ENCODE results near the gene LRFN4. TPM values are rescaled to one million over a fixed set of nuclear protein-coding genes. Genes with fewer than 3 reads are reported as not detected.

The LRFN4 gene
- total and polyA plus RNA-seq, 2 of the 8 experiments (the other 6 are each of a cell fraction or from before 2014, with no cell fraction given) = 49.8 to 64.3 TPM

DNA sequence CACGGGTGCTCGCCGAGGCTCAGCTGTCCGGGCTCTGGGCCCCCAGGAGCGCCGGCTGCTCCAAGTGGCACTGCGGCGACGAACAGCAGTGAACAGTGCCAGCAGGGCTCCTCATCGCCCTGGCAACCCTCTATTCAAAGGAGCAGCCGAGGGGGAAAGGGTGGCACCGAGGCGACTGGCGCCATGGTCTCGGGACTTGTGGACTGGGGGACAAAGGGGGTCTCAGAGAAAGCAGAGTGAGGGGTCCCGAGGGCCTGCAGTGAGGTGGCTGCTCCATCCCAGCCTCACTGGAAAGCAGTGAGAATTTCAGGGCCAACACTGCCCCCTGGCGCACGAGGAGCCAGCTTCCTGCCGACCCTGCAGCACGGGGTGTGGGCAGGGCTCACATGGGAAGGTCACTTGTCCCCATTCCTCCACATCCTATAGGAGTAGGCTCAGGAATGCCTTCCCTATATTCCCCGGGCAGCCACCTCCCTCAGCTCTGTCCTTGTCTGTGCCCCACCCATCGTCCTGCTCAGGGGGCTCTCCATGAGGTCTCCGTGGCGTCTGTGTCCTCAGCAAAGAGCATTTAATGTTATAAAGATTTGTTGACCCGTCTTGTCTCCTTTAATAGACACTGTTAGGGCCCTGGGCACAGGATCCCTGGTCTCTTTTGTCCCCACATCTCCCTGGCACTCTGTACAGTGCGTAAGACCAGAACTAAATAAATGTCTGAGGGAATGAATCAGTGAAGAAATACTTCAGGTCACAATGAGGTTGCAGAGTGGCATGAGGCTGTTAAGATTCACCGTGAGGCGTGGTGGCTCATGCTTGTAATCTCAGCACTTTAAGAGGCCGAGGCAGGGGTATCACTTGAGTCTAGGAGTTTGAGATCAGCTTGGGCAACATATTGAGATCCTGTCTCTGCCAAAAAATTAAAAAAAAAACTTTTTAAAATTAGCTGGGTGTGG lies 26.4 kb downstream of the LRFN4 start (continued):
- TF ChIP-seq KDM4A (IDR thresholded peaks at IDR 0.05; ENCODE audit: low read depth, low read length, severe bottlenecking) = no peak

Measured in H1 (cell line).